GM23248 (cell line): ENCODE measurements around the gene CELF6.

Experiments
- EZH2 ChIP-seq: fragments of 200-600 bp; sonication (generic); IDR thresholded peaks from 2 replicates; pipeline ENCODE4 v1.6.1; 2018; ENCODE audit warnings: antibody characterized with exemption, mild to moderate bottlenecking; ENCODE audit not compliant: insufficient read depth, poor library complexity, severe bottlenecking
- EZH2phosphoT487 ChIP-seq: fragments of 200-600 bp; sonication (generic); IDR thresholded peaks from 2 replicates; pipeline ENCODE4 v1.6.1; 2018; ENCODE audit warnings: antibody characterized with exemption, moderate library complexity, mild to moderate bottlenecking, low read depth; ENCODE audit not compliant: insufficient read depth

DNA sequence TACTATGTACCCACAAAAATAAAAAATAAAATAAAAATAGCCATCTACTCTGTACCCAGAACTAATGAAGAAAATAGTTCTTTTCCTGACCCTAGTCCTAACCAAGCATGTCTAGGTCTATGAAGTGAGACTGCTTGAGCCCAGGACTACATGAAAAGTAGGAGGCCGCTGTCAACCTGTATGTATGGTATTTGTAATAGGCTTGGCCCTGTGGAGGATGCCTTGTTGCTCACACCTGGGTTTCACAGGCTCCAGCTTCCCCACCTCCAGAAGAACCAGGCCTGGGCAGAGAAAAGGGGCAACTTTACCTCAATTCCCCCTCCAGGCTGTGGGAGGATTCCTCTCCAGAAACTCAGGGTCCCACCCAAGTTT is 82.1 kb downstream of the CELF6 start:
- TF ChIP-seq EZH2, result no peak
- TF ChIP-seq EZH2phosphoT487, result no peak
